A549 (cell line): ENCODE results near the gene EXO1. TPM values are rescaled to one million over a fixed set of nuclear protein-coding genes. Genes with fewer than 3 reads are reported as not detected.
"Not testable (repeated sequence)": the region's sequence is repeated elsewhere in the genome, so short reads cannot be mapped to it uniquely, and the experiment has no call there.

Source experiments
- ATAC-seq, 2 experiments: fragments of 200-7000 bp in 1 of 2; fragments of >200 bp in 1 of 2; cut with Nextera tagmentation in 1 of 2; cut with Tn5 transposase in 1 of 2; 3 replicates each; pipeline versions ENCODE4 v1.8.0 to v1.9.1; 2018 to 2020; ENCODE audit warnings: mild to moderate bottlenecking in 1 of 2, moderate library complexity in 1 of 2
- CTCF ChIA-PET: fragments of 300-600 bp; sonication (Branson Sonifier 250); formaldehyde crosslinking; extraction: SDS; loops from one replicate; lab custom pipeline; 2021; ENCODE audit warnings: antibody characterized with exemption, inconsistent platforms; lab: Yijun Ruan, JAX
- POLR2A ChIA-PET: fragments of 350-600 bp; formaldehyde crosslinking; extraction: SDS; loops from one replicate; lab custom pipeline; 2021; ENCODE audit warnings: antibody characterized with exemption, inconsistent platforms; lab: Yijun Ruan, JAX
- DNase-seq, 2 experiments: peaks; one replicate each; pipeline versions ENCODE4 v3.0.0 to v3.0.0-alpha.2; 2011 to 2016; ENCODE audit warnings: low read depth in 1 of 2, low spot score in 1 of 2
- FAIRE-seq: peaks from 2 replicates; lab custom pipeline; 2011; peaks lifted over from hg19 to GRCh38; lab: Jason Lieb, UNC
- H3K27ac ChIP-seq, 2 experiments: fragments of >200 bp; sonication (Bioruptor Twin); formaldehyde crosslinking; 3 replicates each; pipeline ENCODE4 v1.5.1; 2016 to 2017
- H3K4me1 ChIP-seq: fragments of >200 bp; sonication (Bioruptor Twin); formaldehyde crosslinking; 3 replicates; pipeline ENCODE4 v1.6.1; 2016
- H3K4me2 ChIP-seq: fragments of >200 bp; sonication (Bioruptor Twin); formaldehyde crosslinking; 3 replicates; pipeline ENCODE4 v1.6.1; 2016
- H3K4me3 ChIP-seq: fragments of >200 bp; sonication (Bioruptor Twin); formaldehyde crosslinking; 3 replicates; pipeline ENCODE4 v1.5.1; 2016
- H3K9me3 ChIP-seq: fragments of >200 bp; sonication (Bioruptor Twin); formaldehyde crosslinking; 3 replicates; pipeline ENCODE4 v1.6.1; 2016
- ATOH8 ChIP-seq: fragments of 250-450 bp; sonication (Bioruptor Pico); IDR thresholded peaks from 2 replicates; pipeline ENCODE4 v1.5.0; 2020; ENCODE audit warnings: low read depth, mild to moderate bottlenecking, moderate library complexity
- CHD4 ChIP-seq: fragments of 200-600 bp; sonication (generic); IDR thresholded peaks from 2 replicates; pipeline ENCODE4 v1.6.1; 2016; ENCODE audit warnings: antibody characterized with exemption, mild to moderate bottlenecking, borderline replicate concordance
- EHF ChIP-seq: fragments of 250-450 bp; sonication (Bioruptor Pico); IDR thresholded peaks from 2 replicates; pipeline ENCODE4 v1.5.0; 2020; ENCODE audit warnings: mild to moderate bottlenecking
- FOXS1 ChIP-seq: fragments of 250-450 bp; sonication (Bioruptor Pico); IDR thresholded peaks from 2 replicates; pipeline ENCODE4 v1.5.0; 2020; ENCODE audit warnings: mild to moderate bottlenecking, moderate library complexity
- HOXB13 ChIP-seq: fragments of 250-450 bp; sonication (Bioruptor Pico); IDR thresholded peaks from 2 replicates; pipeline ENCODE4 v1.5.0; 2020; ENCODE audit warnings: low read depth, mild to moderate bottlenecking, moderate library complexity
- JUN ChIP-seq, 2 experiments: fragments of >200 bp; sonication (Bioruptor Twin); formaldehyde crosslinking; IDR thresholded peaks; 2 replicates in 1 of 2; 3 replicates in 1 of 2; pipeline ENCODE4 v1.6.1; 2016 to 2017
- KDM1A ChIP-seq: fragments of 200-600 bp; sonication (generic); IDR thresholded peaks from 2 replicates; pipeline ENCODE4 v1.6.1; 2016; ENCODE audit warnings: low read depth, mild to moderate bottlenecking
- KDM5A ChIP-seq: fragments of 200-600 bp; sonication (generic); IDR thresholded peaks from 2 replicates; pipeline ENCODE4 v1.6.1; 2016; ENCODE audit warnings: antibody characterized with exemption, mild to moderate bottlenecking
- MAFK ChIP-seq: fragments of 450-650 bp; IDR thresholded peaks from 2 replicates; pipeline ENCODE4 v1.6.1; 2014; ENCODE audit not compliant: partially characterized antibody
- NFE2L2 ChIP-seq: fragments of 150-350 bp; conservative IDR thresholded peaks from 2 replicates; pipeline ENCODE4 v1.6.1; 2014; ENCODE audit warnings: low read length
- NR3C1 ChIP-seq: fragments of >200 bp; sonication (Bioruptor Twin); formaldehyde crosslinking; IDR thresholded peaks from 3 replicates; pipeline ENCODE4 v1.6.1; 2017
- PBX3 ChIP-seq: IDR thresholded peaks from 2 replicates; pipeline ENCODE4 v1.6.1; 2012
- REST ChIP-seq: fragments of 200-600 bp; sonication (generic); IDR thresholded peaks from 2 replicates; pipeline ENCODE4 v1.6.1; 2016; ENCODE audit warnings: antibody characterized with exemption, mild to moderate bottlenecking, moderate library complexity
- RFX5 ChIP-seq: fragments of 450-650 bp; IDR thresholded peaks from 2 replicates; pipeline ENCODE4 v1.7.1; 2014; ENCODE audit warnings: antibody characterized with exemption, mild to moderate bottlenecking, moderate library complexity
- USF2 ChIP-seq: fragments of 450-650 bp; IDR thresholded peaks from 2 replicates; pipeline ENCODE4 v1.6.1; 2014; ENCODE audit warnings: antibody characterized with exemption
- WGBS: methylation state at CpG from one replicate; pipeline ENCODE4 v1.1.6; 2017; ENCODE audit errors: missing lambda C conversion rate; 5-methylcytosine and 5-hydroxymethylcytosine counted together
- polyA plus RNA-seq, 4 experiments: library from polyadenylated mRNA; depleted of rRNA in 3 of 4; stranded (reverse); fragments of >200 nt; fragmentation: RNase III in 1 of 4; extraction: RNeasy Plus Mini Kit Qiagen cat#74134 plus additional on column Dnase treatment in 1 of 4; gene quantifications; 2 replicates in 3 of 4; 3 replicates in 1 of 4; pipeline ENCODE4 v1.2.3, GENCODE V29; 2011 to 2017
- TF ChIP-seq, protein P1 (sequence below): fragments of 250-450 bp; sonication (Bioruptor Pico); IDR thresholded peaks from 2 replicates; pipeline ENCODE4 v1.5.0; 2021; ENCODE audit warnings: mild to moderate bottlenecking, moderate library complexity, borderline replicate concordance

The EXO1 gene
- polyA plus RNA-seq, 2 of the 4 experiments (the other 2 are of a cell fraction): 23.0 to 33.1 TPM

- no peak for TF ChIP-seq KDM5A
- no peak for TF ChIP-seq PBX3
- no peak for TF ChIP-seq FOXS1 (CRISPR knock-in tag)
These were observed 1.3 kb downstream of the EXO1 start (continued) for GRCh38 chr1:241849345-241849695.

DNA sequence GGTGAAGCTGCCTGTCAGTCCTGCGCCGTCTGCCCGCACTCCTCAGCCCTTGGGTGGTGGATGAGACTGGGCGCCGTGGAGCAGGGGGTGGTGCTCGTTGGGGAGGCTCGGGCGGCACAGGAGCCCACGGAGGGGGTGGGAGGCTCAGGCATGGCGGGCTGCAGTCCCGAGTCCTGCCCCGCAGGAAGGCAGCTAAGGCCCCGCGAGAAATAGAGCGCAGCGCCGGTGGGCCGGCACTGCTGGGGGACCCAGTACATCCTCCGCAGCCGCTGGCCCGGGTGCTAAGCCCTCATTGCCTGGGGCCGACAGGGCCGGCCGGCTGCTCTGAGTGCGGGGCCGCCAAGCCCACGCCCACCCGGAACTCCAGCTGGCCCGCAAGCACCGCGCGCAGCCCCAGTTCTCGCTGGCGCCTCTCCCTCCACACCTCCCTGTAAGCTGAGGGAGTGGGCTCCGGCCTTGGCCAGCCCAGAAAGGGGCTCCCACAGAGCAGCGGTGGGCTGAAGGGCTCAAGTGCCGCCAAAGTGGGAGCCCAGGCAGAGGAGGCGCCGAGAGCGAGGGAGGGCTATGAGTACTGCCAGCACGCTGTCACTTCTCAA is 7.6 kb downstream of the EXO1 start:
- H3K4me1 ChIP-seq, POLR2A ChIA-PET: not testable (repeated sequence)

DNA sequence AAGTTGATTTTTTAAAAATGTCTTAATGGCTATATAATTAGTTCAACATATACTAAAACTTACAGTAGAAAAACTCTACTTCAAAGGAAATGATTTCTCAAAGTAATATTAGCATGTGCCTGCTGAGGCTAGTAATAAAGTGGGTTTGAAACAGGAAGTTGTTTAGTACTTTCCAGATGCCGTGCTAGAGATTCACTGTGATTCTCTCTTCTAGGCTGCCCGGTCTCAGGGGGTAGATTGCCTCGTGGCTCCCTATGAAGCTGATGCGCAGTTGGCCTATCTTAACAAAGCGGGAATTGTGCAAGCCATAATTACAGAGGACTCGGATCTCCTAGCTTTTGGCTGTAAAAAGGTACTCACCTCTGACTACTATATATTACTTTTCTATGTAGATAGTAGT is 9.1 kb downstream of the EXO1 start:
- ChIA-PET CTCF (interaction anchor here (1.2 kb wide), 1 partner anchor 246 kb away, joined by 4 read pairs; no protein-coding TSS in a partner anchor), POLR2A (no interaction called here)
- FAIRE-seq (no peak), DNase-seq (no peak), ATAC-seq (no peak)
- Histone ChIP-seq H3K4me2 (no peak overlapping the region), H3K4me1 (no peaks in the 10 kb centered on the region), H3K27ac (no peak overlapping the region), H3K9me3 (no peaks in the 10 kb centered on the region)
- 91% methylated on average over 6 of the region's 6 CpGs for WGBS
- no peak for TF ChIP-seq USF2
- no peak for TF ChIP-seq JUN (IDR thresholded peaks at IDR 0.05)
- no peak for TF ChIP-seq ATOH8
- TF ChIP-seq KDM1A: no peak
- TF ChIP-seq HOXB13 (CRISPR knock-in tag): no peak
- TF ChIP-seq, protein P1, sequence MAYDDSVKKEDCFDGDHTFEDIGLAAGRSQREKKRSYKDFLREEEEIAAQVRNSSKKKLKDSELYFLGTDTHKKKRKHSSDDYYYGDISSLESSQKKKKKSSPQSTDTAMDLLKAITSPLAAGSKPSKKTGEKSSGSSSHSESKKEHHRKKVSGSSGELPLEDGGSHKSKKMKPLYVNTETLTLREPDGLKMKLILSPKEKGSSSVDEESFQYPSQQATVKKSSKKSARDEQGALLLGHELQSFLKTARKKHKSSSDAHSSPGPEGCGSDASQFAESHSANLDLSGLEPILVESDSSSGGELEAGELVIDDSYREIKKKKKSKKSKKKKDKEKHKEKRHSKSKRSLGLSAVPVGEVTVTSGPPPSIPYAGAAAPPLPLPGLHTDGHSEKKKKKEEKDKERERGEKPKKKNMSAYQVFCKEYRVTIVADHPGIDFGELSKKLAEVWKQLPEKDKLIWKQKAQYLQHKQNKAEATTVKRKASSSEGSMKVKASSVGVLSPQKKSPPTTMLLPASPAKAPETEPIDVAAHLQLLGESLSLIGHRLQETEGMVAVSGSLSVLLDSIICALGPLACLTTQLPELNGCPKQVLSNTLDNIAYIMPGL (CRISPR knock-in tag): no peak
- TF ChIP-seq CHD4: no peak
- TF ChIP-seq EHF (CRISPR knock-in tag): no peak
- no peak for TF ChIP-seq NR3C1
- TF ChIP-seq, all 56 proteins: peak for 0
- H3K4me3 ChIP-seq: no peak overlapping the region

More for the DNA sequence above, 7.6 kb downstream of the EXO1 start:
- not testable (repeated sequence) for ATAC-seq, H3K27ac ChIP-seq, DNase-seq, FAIRE-seq, H3K4me2 ChIP-seq, H3K9me3 ChIP-seq, H3K4me3 ChIP-seq
- CTCF ChIA-PET: interaction anchor here (1.0 to 1.7 kb wide), 2 partner anchors 11 to 250 kb away, joined by 3 to 5 read pairs; no protein-coding TSS in a partner anchor
- WGBS: 95% methylated on average over 12 of the region's 41 CpGs

DNA sequence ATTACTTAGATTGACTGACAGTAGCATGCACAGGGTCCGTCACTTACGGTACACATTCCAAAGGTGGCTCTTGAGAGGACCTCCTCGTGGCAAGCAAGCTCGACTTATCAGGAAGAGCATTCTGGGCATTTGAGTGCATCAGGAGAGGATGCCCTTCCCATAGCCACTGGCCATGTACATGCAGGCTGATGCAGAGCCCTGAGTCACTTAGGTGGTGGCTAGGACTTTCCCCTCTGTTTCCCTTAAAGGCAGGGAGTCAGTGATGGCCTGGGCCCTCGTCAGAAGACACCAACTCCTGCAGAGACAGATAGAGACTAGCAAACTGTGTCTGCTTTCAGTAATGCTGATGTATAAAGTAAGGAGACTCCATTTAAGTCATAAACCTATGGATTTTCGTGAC is 12.9 kb downstream of the EXO1 start:
- H3K4me1 ChIP-seq: no peaks in the 10 kb centered on the region
- no peak overlapping the region for H3K27ac ChIP-seq
- CTCF ChIA-PET: interaction anchor here (1.1 kb wide), 1 partner anchor 11 kb away, joined by 5 read pairs; no protein-coding TSS in a partner anchor
- no peak for ATAC-seq
- no peaks in the 10 kb centered on the region for H3K9me3 ChIP-seq
- 89% methylated on average over 6 of the region's 6 CpGs for WGBS
- TF ChIP-seq NFE2L2 (no peak), RFX5 (no peak), EHF (CRISPR knock-in tag) (no peak), REST (no peak), MAFK (no peak)
- TF ChIP-seq, all 56 proteins: peak for 0
- DNase-seq (no peak), FAIRE-seq (no peak)
- Histone ChIP-seq H3K4me3 (no peak overlapping the region), H3K4me2 (no peak overlapping the region)
- POLR2A ChIA-PET: no interaction called here
